Fibroblast of skin of abdomen (primary cell): ENCODE measurements around the gene DKK3. TPM values are rescaled to one million over a fixed set of nuclear protein-coding genes. Genes with fewer than 3 reads are reported as not detected.
"Not testable (repeated sequence)": the region's sequence is repeated elsewhere in the genome, so short reads cannot be mapped to it uniquely, and the experiment has no call there.

Experiments
- DNase-seq: peaks from one replicate; pipeline ENCODE4 v3.0.0-alpha.2; 2013
- polyA plus RNA-seq, 2 experiments: library from polyadenylated mRNA; unstranded; fragments of 120-200 nt; gene quantifications; one replicate each; pipeline ENCODE4 v1.2.1, GENCODE V29; 2013; ENCODE audit not compliant: insufficient read length in 2 of 2

DKK3 gene
- 506 TPM for polyA plus RNA-seq (2013, experiment 1 of 2; ENCODE audit: insufficient read length)
- polyA plus RNA-seq (2013, experiment 2 of 2; ENCODE audit: insufficient read length) = 474 TPM

GRCh38 chr11:12007769-12008737, at the start of gene DKK3:
TSS of gene DKK3 (minus strand) at chr11:12008626. CDS start at chr11:12008582, 44 bp downstream.
- no peak for DNase-seq

GRCh38 chr11:12057299-12057980, 49.0 kb upstream of the DKK3 start:
- no peak for DNase-seq

DNA sequence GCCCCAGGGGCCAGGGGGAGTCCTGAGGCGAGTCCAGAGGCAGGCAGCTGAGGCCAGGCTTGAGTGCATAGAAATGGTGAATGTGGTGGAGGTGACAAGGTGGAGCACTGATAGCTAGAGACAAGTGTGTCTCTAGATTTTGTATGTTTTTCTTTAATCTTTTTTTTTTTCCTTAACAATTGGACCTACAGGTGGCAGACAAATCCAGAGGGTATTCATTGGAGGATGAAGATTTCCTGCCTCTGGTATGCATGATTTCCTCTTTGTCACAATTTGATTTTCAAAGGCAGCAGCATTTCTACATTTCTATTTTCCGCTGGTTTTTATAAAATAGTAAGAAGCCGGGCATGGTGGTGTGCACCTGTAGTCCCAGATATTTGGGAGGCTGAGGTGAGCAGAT, 47.7 kb upstream of the DKK3 start:
- no peak for DNase-seq

DNA sequence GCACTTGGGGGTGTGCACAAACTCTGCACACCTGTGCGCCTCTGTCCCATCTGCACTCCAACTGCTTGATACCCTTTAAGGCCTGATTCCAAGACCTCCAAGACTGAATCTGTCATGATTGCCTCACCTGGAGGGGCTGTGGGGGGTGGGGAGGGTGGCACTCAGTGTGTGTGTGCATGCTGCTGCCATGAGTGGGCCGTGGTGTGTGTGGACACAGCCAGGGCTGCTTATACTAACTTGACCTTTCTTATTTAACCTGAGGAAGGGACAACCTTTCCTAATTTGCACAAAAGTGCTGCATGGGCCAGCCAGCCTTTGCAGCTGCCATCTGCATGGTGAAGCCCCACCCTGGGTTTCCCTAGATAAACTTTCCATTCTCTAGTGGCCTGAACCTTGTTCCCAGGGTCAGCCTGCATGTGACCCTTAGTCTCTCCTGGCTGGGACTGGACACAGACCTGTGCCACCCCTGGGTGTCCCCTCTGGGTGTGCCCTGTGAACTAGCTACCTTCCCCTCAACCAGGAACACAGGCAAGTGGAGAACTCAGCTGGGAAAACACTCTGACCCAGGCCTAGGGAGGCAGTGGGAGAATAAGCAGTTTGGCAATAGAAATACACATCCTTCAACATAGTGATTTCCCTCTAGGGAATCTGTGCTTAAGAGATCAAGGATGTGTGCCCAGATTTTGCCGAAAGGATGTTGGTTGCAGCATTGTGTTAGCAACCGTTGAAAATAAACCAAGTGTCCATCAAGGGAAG, 45.4 kb upstream of the DKK3 start:
- peak; percentile 40 for DNase-seq

DNA sequence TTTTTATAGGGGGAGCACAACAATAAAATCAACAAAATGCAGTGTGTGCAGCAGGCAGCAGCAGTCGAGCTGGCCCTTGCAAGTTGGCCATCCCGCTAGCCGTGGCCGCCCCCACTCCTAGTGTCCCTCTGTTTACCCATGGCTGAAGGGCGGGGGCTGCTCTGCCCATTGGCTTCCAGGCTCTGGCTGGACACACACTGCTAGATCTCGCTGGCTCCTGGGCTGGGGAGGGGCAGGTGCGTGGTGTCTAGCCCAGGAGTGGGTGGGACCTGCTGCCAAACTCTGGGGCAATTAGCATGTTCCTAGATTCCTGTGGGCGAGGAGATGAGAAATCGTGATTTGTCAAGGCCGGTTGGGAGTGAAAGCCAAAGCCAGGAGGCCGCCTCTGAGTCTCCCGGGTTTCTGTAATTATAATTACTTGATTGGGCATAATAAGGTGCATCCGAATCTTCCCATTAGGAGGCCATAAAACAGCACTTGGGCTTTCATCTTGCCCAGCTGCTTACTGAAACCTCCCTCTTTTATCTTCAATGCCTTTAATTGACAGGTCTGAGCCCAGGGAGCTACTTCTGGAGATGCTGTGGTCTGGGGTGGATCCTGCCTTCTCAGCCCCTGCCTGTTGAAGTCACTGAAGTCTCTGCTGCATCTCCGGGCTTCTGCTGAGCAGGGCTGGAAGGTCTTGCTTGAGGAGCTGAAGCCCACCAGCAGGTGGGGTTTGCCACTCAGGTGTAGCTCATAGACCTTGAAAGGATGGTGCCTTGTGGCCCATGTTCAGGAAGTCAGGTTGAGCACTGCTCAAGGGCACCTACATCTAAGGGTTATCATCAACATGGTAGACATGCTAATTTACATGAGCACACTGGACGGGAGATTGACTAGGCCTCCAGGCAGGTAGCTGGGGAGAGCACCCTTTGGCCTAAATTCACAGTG, 44.5 kb upstream of the DKK3 start:
- DNase-seq = no peak

DNA sequence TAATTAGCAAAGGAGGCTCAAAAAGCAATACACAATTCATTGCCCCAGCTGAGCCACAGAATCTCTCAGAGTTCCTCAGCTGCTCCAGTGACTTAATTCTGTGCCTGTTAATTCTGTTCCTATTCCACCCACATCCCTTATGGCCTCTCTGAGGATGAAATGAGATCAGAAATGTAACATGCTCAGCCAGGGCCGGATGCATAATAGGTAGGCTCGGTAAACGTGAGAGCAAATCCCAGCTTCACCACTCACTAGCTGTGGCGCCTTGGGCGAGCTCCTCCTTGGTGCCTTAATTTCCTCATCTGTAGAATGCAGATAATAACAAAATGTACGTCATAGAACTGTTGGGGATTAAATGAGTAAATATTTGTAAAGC, 42.8 kb upstream of the DKK3 start:
- no peak for DNase-seq

- DNase-seq = no peak
These were observed 42.3 kb upstream of the DKK3 start for GRCh38 chr11:12050470-12051286.

DNA sequence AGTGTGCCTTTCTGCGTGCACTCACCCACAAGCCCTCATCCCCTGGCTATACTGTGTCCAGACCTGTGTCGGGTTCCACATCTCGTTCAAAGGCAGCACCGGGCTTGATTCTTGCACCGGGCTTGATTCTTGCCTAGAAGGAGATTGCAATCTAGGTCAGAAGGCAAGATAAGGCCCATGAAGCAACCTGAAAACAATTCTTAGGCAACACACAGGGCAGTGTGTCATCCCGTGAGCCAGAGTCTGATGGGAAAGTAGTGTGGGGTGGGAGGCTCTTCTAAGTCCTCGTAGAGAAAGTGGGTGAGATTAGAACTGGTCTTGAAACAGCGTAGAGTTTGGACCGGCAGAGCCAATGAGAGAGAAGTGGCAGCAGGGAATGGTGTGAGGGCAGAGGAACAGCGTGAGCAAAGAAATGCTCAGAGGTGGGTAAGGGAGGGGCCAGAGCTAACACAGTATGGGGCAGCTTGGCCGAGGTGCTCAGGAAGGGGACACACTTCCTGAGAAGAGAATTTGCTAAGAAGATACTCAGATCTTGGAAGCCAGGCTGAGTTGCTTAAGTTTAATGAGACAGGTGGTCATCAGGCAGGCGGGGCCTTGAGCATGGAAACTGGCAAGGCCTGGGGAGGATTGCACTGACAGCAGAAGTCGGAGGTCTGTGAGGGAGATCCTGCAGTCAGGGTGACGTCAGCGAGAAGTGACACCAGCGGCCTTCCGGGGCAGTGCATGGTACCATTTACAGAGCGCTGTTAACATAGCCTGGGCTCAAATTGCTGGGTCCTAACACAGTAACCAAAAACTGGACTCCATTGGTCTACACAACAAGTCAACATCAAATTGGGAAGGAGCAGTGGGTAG, 40.7 kb upstream of the DKK3 start:
- DNase-seq = no peak

- DNase-seq = no peak
These were observed 38.3 kb upstream of the DKK3 start for GRCh38 chr11:12046636-12047236.

DNA sequence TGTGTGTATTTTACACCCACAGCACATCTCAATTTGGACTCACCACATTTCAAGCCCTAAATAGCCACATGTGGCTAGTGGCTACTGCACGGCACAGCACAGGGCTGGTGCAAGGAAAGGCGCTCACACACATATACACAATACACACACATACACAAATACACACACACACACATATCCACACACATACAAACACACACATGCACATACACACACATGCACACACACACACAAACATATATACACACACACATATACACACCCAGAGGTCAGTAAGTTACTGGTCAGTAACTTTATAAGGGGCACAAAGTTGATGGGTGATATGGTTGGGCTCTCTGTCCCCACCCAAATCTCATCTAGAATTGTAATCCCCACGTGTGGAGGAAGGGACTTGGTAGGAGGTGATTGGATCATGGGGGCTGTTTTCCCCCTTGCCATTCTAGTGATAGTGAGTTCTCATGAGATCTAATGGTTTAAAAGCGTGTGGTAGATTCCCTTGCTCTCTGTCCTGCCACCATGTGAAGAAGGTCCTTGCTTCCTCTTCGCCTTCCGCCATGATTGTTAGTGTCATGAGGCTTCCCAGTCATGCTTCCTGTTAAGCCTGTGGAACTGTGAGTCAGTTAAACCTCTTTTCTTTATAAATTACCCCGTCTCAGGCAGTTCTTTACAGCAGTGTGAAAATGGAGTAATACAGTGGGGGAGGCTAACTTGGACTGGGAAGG, 37.6 kb upstream of the DKK3 start:
- DNase-seq = no peak

DNA sequence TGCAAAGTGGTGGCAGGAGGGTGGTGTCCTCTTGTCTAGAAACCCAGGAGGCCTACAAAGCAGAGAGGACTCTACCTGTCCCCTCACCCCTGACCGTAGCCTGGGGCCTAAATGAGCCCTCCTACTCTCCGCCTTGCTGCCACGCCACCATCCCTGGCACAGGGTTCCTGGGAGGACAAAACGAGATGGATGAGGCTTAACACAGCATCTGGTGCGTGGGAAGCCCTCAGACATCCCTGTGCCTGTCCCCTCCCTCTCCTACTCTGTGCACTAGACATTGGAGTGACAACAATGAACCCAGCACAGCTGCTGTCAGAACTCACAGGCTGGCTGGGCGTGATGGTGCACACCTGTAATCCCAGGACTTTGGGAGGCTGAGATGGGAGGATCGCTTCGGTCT, 36.4 kb upstream of the DKK3 start:
- no peak for DNase-seq

DNA sequence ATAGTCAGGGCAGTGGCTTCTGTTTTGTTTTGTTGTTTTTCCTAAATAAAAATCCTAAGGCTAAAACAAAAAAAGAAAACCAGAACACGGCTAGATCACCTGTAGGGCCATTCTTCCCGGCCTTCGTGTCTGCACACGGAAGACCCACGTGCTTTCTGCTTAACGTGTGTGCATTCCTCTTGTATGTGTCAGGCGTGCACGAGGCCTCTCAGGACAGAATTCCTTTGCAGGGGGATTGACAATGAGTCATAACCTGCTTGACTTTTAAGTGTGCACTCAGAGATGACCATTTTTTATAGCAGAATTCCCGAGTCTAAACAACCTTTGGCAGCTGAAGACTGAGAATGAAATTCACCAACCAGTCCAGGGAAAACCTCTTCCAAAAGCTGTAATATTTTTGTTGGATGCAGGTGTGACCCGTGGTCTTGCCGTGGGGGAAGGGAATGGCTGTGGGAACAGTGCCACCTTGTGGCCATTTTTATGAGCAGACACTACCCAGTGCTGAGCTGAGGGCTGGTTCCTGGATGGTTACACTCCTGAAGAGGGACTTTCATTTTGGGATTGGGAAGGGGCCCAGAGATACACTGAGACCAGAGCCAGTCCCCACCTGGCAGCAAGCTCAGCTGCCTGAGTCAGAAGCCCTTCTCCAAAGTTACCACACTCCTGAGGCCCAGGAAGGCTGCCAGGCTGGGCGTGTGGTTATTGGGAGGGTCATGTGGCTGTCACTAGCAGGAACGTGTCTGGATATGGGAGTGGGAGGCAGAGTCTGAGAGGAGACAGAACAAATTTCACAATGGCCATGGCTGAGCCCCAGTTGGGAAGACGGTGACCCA, 35.7 kb upstream of the DKK3 start:
- peak; percentile 98 for DNase-seq

DNA sequence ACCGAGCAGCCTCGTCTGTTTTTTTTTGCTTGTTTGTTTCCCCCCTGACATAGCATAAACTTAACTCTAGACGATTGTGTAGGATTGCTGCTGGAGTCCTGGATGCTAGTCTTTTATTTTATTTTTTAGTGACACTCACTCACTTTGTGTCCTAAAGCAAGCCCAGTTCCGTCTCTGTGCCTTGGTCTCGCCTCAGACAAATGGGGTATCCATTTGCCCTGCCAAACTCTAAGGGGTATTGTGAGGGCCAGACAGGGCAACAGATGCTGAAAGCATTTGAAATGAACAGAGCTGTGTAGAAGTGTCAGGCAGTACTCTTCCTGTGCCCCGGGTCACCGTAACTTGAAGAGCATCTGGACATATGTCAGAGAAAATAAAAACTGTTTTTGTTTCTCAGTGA, 34.8 kb upstream of the DKK3 start:
- DNase-seq = no peak

DNA sequence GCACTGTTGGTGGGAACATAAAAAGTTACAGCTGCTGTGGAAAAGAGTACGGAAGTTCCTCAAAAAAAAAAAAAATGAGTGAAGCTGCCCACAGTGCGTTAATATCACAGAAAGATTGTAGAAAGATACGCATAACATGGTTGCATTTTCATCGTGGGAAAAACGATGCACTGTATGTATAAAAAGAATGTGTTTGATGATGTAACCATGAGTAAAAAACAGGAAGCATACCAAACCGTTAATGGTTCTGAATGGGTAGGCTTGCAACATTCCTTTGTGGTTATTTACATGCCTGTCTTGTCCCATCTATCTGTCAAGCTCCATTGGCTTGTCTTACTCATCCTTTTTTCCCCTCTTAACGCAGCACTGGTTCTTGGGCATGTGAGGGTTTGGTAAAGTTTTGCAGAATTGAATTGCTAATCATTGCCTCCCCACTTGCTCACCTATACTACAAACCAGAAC, 33.8 kb upstream of the DKK3 start:
- peak; percentile 98 for DNase-seq

GRCh38 chr11:12040719-12041118, 32.3 kb upstream of the DKK3 start:
- DNase-seq = not testable (repeated sequence)

GRCh38 chr11:12032968-12033367, 24.5 kb upstream of the DKK3 start:
- DNase-seq = no peak

DNA sequence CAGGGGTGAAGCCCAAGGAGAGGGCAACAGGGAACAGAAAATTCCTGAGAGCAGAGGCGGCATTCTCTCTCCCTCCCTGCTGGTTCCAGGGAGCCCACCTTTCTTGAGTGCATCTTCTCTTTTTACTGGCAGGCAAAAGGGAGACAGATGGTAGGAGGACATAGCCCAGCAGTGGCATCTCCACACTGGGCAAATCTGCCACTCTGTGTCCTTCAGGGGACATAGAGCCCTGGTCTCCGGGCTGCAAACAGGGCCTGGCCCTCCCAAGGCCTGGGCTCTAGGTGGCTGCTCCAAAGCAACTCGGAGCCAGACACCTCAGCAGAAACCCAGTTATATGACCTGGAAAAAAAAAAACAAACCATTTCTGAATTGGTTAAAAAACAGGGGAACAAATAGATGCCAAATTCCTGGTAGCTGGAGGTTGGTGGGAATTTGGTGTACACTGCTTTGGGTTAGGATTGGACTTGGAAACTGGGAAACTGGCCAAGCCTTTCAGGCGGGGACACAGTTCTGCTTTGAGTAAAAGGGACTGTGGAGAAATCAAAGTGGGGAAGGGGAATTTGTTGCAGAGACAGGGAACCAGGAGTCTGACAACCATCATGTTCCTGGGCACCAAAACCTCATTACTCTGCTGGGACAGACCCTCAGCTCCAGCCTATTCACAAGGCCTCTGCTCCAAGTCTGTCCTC, 23.6 kb upstream of the DKK3 start:
- DNase-seq = no peak
